ENCODE measurements around the gene PTPA.

DNA sequence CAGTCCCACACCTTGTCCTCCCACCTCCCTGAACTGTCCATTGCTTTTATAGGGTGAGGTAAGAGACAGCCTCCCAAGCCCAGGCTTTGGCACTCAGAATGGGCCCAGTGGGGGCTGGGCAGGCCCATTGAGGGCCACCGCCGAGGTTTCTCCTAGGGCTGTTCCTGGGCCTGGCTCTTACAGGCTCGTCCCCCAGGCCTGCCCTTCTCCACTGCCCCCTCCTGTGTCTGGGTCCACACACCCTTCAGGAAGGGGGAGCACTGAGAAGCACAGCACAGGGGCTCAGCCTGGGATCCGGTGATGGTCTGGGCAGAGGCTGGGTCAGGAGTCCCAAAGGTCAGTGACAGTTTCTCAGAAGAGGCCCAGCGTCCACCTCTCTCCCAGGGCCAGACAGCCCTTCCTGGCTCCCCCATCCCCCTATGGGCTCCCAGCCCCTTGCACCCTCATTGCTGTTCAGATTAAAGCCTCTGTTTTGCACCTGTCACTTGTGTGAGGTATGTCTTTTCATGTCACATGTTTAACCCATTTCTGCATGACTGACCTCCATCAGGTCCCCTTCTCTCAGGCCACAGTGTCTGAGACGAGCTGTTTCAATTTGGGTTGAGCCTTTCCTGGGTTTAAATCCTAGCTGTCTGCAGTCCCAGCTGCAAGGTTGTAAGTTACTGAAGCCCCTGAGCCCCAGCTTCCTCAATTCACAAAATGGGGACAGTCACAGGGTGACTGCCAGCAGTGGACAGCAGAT, 37.4 kb downstream of the PTPA start:
- TF ChIP-seq, protein P1, sequence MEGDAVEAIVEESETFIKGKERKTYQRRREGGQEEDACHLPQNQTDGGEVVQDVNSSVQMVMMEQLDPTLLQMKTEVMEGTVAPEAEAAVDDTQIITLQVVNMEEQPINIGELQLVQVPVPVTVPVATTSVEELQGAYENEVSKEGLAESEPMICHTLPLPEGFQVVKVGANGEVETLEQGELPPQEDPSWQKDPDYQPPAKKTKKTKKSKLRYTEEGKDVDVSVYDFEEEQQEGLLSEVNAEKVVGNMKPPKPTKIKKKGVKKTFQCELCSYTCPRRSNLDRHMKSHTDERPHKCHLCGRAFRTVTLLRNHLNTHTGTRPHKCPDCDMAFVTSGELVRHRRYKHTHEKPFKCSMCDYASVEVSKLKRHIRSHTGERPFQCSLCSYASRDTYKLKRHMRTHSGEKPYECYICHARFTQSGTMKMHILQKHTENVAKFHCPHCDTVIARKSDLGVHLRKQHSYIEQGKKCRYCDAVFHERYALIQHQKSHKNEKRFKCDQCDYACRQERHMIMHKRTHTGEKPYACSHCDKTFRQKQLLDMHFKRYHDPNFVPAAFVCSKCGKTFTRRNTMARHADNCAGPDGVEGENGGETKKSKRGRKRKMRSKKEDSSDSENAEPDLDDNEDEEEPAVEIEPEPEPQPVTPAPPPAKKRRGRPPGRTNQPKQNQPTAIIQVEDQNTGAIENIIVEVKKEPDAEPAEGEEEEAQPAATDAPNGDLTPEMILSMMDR (IDR thresholded peaks at IDR 0.05): no peak
- TF ChIP-seq ZFX (IDR thresholded peaks at IDR 0.05; ENCODE audit: borderline replicate concordance): no peak
